Mesothelial cell of epicardium (in vitro differentiated cells): ENCODE measurements around the gene CLEC4G. TPM values are rescaled to one million over a fixed set of nuclear protein-coding genes. Genes with fewer than 3 reads are reported as not detected.

Experiments
- DNase-seq, 2 experiments: peaks; one replicate each; pipeline ENCODE4 v3.0.0; 2021; ENCODE audit warnings: low spot score in 2 of 2; ENCODE audit not compliant: unreplicated experiment in 2 of 2
- H3K27ac Mint-ChIP-seq: 2 replicates; pipeline ENCODE4 v1.8.0; 2021; ENCODE audit warnings: mixed read lengths
- H3K27me3 Mint-ChIP-seq: 2 replicates; pipeline ENCODE4 v1.8.0; 2021; ENCODE audit warnings: low read depth, mixed read lengths
- H3K36me3 Mint-ChIP-seq: 2 replicates; pipeline ENCODE4 v1.8.0; 2021; ENCODE audit warnings: mixed read lengths
- H3K4me1 Mint-ChIP-seq: 2 replicates; pipeline ENCODE4 v1.8.0; 2021; ENCODE audit warnings: mixed read lengths
- H3K4me3 Mint-ChIP-seq: 2 replicates; pipeline ENCODE4 v1.8.0; 2021; ENCODE audit warnings: mild to moderate bottlenecking, moderate library complexity, mixed read lengths
- H3K9me3 Mint-ChIP-seq: 2 replicates; pipeline ENCODE4 v1.8.0; 2021; ENCODE audit warnings: mixed read lengths
- CTCF ChIP-seq: fragments of 200-600 bp; sonication (generic); IDR thresholded peaks from one replicate; pipeline ENCODE4 v1.5.0; 2021; ENCODE audit warnings: antibody characterized with exemption; ENCODE audit not compliant: unreplicated experiment
- total RNA-seq: library from RNA; stranded (reverse); gene quantifications from 3 replicates; pipeline ENCODE4 v1.2.1, GENCODE V29; 2021

The CLEC4G gene
- total RNA-seq, 1 donor from 2014 or later, result not detected

- Mint-ChIP-seq H3K27ac (no peak within 1 kb of the TSS), H3K27me3 (peaks cover 55% of the 10 kb centered on the region), H3K9me3 (no peaks in the 10 kb centered on the region), H3K4me3 (no peak within 1 kb of the TSS), H3K36me3 (no peaks in the 10 kb centered on the region), H3K4me1 (no peaks in the 10 kb centered on the region)
- TF ChIP-seq CTCF, result no peak
- no peak for DNase-seq
Observed at GRCh38 chr19:7701654-7702457, 30.1 kb downstream of the CLEC4G start, which contains the start of gene FCER2. FCER2 (minus strand) TSS chr19:7702131; CDS start chr19:7699760, 2,371 bp downstream.

GRCh38 chr19:7701049-7701653, 30.8 kb downstream of the CLEC4G start:
- H3K9me3 Mint-ChIP-seq, result no peaks in the 10 kb centered on the region
- no peaks in the 10 kb centered on the region for H3K36me3 Mint-ChIP-seq
- no peaks in the 10 kb centered on the region for H3K4me1 Mint-ChIP-seq
- no peak for TF ChIP-seq CTCF
- DNase-seq, result no peak
- no peak overlapping the region for H3K4me3 Mint-ChIP-seq
- H3K27ac Mint-ChIP-seq, result no peak overlapping the region
- H3K27me3 Mint-ChIP-seq, result peaks cover 53% of the 10 kb centered on the region

- H3K4me3 Mint-ChIP-seq, result no peak overlapping the region
- no peak overlapping the region for H3K27ac Mint-ChIP-seq
- TF ChIP-seq CTCF, result no peak
- H3K4me1 Mint-ChIP-seq, result no peaks in the 10 kb centered on the region
- H3K36me3 Mint-ChIP-seq, result no peaks in the 10 kb centered on the region
- peaks cover 53% of the 10 kb centered on the region for H3K27me3 Mint-ChIP-seq
- H3K9me3 Mint-ChIP-seq, result no peaks in the 10 kb centered on the region
- DNase-seq, result no peak
Observed at GRCh38 chr19:7699417-7700401, 32.2 kb downstream of the CLEC4G start.

GRCh38 chr19:7699003-7699402, 32.9 kb downstream of the CLEC4G start:
- H3K27me3 Mint-ChIP-seq, result peaks cover 53% of the 10 kb centered on the region
- no peaks in the 10 kb centered on the region for H3K9me3 Mint-ChIP-seq
- H3K4me1 Mint-ChIP-seq, result no peaks in the 10 kb centered on the region
- TF ChIP-seq CTCF, result no peak
- H3K27ac Mint-ChIP-seq, result no peak overlapping the region
- no peak for DNase-seq
- H3K4me3 Mint-ChIP-seq, result no peak overlapping the region
- H3K36me3 Mint-ChIP-seq, result no peaks in the 10 kb centered on the region

- peaks cover 50% of the 10 kb centered on the region for H3K27me3 Mint-ChIP-seq
Observed at GRCh38 chr19:7698583-7698982, 33.3 kb downstream of the CLEC4G start.

More at GRCh38 chr19:7698583-7698982, 33.3 kb downstream of the CLEC4G start:
- H3K4me1 Mint-ChIP-seq, result no peaks in the 10 kb centered on the region
- H3K36me3 Mint-ChIP-seq, result no peaks in the 10 kb centered on the region
- no peak for DNase-seq
- no peaks in the 10 kb centered on the region for H3K9me3 Mint-ChIP-seq
- no peak overlapping the region for H3K27ac Mint-ChIP-seq
- no peak for TF ChIP-seq CTCF
- no peak overlapping the region for H3K4me3 Mint-ChIP-seq
